NCI-H2107 (cell line): ENCODE data around the gene LRRC75A.
A peak's percentile ranks its signal among the peaks of the same experiment; 100 is the strongest.

Source experiments
- DNase-seq: peaks from one replicate; lab custom pipeline; 2025; lab: John Stamatoyannopoulos, UW

Gene LRRC75A

GRCh38 chr17:16493531-16494046, 1.6 kb upstream of the LRRC75A start:
- no peak for DNase-seq

DNA sequence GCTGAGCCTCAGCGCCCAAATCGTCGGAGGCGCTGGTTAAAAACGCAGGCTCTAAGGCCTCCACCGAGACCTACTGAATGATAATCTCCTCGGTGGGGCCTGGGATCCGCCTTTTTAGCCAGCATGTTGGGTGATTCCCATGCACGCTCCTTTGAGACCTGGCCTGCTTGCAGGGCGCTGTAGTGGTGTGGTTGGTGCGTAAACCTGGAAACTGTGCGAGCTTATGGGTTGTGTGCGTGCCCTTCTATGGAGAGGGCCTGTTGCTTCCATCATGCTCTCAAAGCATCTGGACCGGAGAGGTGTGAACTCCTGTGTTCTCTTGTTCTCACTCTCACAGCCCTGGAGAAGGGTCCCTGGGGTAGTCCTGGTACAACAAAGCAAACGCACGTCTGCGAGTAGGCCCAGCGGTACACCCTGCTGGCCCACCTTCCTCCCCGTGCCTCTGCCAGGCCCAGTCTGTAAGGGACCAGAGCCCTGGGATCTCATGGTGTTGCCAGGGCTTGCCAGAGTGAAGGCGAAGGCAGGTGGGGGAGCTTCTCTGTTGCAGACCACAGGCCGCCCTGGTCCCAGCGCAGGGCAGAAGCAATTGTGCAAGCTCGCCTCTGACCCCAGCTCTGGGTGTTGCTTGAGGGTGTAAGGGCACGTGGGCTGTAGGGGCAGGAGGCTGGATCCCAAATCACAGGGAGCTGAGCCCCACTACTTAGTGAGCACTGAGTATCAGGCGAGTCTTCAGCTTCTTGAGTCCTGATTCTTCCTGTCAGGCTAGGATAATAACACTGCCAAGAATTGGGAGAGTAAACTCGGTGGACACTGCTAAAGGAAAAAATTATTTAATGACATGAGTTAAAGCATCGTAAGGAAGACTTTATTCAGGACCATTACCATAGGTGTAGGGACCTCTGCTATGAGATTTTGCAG, 879 bp upstream of the LRRC75A start:
- DNase-seq, result no peak

DNA sequence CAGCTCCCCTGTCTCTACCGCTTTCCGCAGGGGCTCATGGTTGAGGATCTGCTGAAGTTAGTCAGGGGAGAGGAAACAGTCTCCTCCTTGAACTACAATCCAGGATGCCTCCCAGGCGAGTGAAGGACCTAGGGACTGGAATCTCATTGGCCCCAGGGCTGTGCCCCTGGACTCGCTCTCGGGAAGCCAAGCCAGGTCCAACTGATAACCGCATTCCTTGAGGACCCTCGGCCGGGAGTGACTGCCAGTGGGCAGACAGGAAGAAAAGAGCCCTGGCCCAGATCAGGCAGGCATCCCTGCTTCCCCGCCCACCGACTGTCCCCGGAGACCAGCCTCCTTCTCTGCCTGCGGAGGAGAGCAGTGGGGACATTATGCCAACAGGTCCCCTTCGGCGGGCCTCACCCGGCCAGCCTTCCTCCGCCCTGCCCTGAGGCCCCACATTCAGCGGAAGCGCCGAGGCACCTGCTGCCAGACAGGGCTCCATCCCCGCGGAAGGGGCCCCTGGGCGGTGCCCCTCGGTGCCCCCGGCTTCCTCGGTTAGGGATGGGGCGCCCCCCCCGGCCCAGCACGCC, 776 bp downstream of the LRRC75A start:
- DNase-seq, result no peak

DNA sequence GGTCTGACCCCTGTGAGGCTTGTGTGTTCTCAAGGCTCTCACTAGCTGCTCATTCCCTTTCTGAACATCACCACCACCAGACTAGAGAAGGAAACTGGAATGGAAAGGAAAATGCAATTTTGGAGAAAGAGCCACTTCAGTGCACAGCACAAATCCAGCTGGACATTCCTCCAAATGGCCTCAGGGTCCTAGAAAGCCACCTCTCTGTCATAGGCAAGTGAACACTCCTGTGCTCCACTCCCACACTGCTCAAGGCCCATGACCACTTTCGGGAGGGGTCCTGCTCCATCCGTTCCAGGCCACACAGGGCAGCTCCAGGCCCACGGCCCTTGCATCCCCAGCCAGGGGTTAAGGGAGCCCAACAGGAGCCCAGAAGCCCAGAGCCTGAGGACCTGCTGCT, 2.6 kb downstream of the LRRC75A start:
- no peak for DNase-seq

DNA sequence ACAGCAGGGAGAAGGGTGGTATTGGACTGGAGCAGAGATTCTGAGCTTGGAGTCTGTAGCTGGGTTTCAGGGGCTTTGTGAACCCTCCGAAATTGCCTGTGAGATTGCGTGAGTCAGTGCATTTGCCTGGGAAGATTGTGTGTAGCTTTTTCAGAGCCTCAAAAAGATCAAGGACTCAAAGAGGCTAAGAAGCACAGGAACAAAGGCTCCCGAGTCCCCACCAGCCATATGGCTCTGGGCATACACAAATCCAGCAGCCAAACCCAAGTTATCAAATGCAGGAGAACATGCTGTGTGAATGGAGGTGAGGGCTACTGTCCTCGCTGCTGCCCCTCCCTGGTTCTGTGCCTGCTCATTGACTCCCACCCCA, 3.0 kb downstream of the LRRC75A start:
- no peak for DNase-seq

DNA sequence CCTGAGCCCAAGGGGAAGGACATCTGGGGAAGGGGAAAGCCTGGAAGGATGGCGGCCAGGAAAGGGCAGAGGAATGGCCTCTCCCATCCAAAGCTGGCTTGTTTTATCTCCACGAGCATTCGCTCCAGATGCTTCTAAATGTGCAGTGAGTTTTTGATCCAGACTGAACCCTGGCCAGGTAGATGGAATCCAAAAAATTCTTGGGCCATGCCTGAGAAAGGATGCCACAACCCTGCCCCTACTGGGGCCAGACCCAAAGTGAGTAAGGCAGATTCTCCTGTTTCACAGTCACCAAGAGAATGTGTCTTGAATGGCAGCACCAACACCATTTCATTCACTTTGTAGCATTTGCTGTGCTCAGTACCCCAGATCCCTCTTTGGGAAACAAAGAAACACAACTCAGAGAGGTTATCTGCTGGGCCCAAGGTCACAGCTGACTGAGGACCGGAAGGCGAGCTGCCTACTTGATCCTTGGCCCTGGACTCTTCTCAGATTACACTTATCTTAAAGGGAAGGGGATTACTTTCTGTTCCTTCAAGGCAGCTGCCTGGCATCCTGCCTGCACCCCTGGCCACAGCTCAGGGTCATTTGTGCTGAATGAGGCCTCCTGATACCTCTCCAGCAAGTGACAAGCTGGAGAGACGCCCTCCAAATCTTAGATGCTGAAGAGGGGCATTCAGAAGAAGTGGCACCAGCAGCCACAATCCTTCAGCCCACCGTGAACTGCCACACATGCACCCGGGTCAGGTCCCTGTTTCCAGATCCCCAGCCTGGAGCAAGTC, 3.6 kb downstream of the LRRC75A start:
- no peak for DNase-seq

- DNase-seq, result peak; percentile 92
Observed at GRCh38 chr17:16486373-16487250, 5.4 kb downstream of the LRRC75A start.

DNA sequence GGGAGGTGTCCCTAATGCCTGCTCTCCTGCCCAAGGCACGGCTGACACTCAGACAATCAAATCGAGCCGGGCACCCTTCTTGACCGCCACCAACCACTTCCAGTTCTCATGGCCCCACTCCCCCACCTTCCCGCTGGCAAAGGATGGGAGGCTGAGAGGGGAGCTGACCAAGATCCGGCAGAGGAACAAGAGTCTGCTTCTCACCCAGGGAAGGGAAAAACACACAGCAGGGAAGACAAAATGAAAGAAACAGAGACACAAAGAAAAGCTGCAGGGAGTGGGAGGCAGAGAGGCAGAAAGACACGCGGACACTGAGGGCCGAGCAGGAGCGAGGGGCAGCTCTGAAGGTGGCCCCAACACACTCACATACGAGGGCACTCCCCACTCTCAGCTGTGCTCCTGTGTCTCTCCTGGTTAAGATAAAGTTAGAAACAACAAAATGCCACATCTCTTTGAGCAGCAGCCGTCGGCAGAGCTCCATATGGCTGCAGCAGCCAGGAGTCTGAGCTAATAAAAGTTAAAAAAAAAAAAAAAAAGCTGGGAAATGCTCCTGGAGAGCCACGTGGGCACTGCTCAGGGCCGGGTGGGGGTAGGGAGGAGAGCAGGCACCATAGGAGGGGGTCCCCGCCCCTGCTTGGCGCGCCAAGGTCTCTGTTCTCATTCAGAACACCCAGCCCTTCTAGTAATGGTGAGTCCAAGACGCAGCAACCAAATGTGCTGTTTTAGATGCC, 7.4 kb downstream of the LRRC75A start:
- DNase-seq, result no peak

DNA sequence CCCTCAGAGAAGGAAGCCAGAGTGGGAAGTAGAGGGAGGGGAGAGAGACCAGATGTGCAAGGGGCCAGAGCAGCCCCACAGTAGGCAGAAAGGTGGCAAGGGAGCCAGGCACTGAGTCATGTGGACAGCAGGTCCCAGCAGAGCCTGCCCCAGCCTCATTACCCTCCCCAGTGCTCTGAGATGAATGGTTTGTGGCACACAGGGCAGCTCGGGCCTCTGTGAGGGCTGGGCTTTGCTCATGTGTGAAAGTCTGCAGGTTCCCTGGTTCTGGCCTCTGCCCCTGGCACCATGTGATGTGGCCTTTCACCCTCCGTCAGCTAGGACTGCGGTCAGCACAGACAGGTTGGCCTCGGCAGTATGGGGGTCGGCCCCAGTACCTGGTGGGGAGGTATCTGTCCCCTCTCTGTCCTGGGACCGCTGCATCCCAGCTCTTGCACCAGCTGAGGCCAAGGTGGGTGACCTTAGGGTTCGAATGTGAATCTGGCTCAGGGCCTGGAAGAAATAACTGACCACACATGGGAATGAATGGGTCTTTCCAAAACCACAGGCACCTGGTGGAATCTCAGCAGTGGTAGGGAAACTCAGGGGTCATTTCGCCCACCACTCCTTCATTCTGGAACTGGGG, 8.9 kb downstream of the LRRC75A start:
- no peak for DNase-seq

DNA sequence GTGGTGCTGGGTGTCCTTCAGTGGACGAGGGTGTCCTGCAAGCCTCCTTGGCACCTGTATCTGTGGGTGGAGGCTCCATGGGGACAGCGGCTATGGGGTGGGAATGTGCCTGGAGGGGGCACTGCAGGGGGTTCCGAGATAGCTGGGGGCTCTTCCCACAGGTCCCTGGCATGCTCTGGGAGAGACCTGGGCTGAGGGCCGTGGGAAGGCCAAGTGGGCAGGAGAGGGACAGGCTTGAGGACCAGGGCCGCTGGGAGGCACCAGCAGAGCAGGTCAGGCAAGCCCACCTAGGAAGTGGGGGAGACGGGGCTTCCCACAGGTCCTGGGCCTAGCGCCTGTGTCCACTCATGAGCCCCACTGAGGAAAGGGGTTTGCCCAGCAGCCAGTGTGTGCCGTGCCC, 9.7 kb downstream of the LRRC75A start:
- DNase-seq, result no peak

DNA sequence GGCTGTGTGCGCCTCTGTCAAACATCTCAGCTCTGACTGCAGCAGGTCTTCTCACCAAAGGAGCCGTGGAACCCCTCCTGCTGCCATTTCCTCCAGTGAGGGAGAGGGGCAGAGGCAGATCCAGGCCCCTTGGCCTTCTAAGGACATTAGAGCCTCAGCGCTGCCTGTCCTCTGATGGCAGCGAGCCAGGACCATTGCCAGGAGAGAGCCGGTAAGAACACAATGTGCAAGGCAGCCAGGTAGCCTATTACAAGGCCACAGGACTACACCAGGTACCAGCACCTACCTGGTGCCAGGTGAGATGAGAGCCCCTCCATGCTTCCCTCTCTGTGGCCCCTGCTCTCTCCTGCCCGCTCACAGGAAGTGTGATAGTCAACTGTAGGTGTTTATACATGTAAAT, 11.0 kb downstream of the LRRC75A start:
- DNase-seq, result no peak

DNA sequence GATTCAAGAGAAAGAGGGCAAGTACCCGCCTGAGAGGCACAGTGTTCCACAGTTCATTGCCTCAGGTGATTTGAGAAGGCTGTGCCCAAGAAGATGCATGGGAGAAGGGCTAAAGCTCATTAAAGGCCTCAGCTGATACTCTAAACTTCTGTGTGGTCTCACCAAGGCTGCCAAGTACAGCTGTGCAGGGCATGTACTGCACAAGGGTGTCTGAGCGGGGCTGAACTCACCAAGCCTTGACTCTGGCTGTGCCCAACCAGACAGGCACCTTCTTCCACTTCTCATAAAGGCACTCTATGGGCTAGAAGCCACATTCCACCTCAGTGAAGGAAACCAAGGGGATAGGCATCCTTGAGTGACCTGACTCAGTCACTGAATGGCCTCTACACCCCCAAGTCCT, 12.7 kb downstream of the LRRC75A start:
- DNase-seq, result no peak

- no peak for DNase-seq
Observed at GRCh38 chr17:16478649-16479048, 13.3 kb downstream of the LRRC75A start.

DNA sequence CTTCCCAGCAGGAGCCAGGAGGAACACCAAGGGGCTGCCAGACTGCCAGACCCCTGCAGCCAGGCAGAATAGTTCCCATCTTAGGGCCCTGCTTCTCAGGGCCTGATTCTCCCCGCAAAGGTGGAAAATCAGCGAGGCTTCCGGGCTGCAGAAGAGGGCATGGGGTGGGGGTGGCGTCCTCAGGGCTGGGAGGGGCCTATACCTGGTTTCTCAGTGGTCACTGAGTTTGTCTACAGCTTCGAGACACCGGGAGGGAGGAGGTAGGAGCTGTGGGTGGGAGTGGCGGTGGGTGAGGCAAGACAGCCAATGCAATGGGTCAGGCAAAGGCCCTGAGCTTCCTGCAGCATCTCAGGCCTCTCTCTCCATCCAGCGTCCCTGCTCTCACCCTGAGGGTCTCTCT, 14.3 kb downstream of the LRRC75A start:
- no peak for DNase-seq

GRCh38 chr17:16477255-16477654, 14.7 kb downstream of the LRRC75A start:
- DNase-seq, result no peak

GRCh38 chr17:16475179-16475704, 16.8 kb downstream of the LRRC75A start:
- no peak for DNase-seq

GRCh38 chr17:16474012-16474725, 17.8 kb downstream of the LRRC75A start:
- DNase-seq, result no peak

GRCh38 chr17:16473044-16474011, 18.7 kb downstream of the LRRC75A start:
- DNase-seq, result no peak
